ENCODE measurements around the gene AMBRA1.

DNA sequence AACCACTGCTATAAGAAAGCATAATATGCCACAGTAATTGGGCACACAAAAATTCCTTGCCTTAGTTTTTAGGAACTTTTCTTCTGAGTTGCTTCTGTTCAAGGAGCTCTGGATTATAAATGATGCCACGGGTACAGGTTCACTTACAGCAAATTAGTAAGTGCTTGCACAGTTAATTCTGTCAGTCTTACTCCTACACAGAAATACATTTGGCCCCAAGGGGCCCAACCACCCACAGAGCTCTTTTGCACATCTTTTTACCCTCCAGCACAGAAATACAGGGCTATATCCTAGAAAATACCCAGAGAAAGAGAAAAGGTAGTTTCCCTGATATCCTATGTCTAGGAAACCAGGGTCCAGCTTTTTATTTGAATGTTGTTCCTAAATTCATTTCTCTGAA lies 115.6 kb downstream of the AMBRA1 start:
- no peak for TF ChIP-seq CTCF (IDR thresholded peaks at IDR 0.05)
- TF ChIP-seq POLR2A (IDR thresholded peaks at IDR 0.05): no peak
